OCI-LY1 (cell line): Measurements from ENCODE around the gene ITGB3BP.

Experiments used
- EZH2 ChIP-seq: fragments of 200-600 bp; sonication (generic), shearing (Covaris generic); IDR thresholded peaks from 2 replicates; pipeline ENCODE4 v1.8.0; 2017; ENCODE audit warnings: borderline replicate concordance, mixed run types, mild to moderate bottlenecking, antibody characterized with exemption, low read length, moderate library complexity, mixed read lengths
- TF ChIP-seq, protein P1 (sequence below): fragments of 200-600 bp; sonication (generic), shearing (Covaris generic); IDR thresholded peaks from 2 replicates; pipeline ENCODE4 v1.5.1; 2017; ENCODE audit warnings: mild to moderate bottlenecking, antibody characterized with exemption, low read length, moderate library complexity, mixed read lengths

DNA sequence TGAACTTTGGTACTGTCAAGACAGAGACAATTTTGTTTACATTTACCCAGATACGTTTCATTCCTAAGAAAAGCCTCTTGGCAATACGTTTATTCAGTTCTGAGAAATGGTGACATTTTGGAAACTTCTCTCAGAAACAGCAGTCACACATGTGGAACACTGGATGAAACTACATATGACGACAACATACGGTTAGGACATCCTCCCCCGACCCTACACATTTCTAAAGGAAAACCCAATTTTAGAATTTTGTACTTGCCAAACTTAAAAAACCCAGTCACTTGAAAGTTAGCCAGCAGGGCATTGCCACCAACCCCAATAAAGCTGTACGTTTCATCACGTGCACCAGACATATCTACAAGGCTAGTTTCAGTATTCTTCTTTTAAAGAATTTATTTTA is 56.8 kb downstream of the ITGB3BP start:
- TF ChIP-seq, protein P1, sequence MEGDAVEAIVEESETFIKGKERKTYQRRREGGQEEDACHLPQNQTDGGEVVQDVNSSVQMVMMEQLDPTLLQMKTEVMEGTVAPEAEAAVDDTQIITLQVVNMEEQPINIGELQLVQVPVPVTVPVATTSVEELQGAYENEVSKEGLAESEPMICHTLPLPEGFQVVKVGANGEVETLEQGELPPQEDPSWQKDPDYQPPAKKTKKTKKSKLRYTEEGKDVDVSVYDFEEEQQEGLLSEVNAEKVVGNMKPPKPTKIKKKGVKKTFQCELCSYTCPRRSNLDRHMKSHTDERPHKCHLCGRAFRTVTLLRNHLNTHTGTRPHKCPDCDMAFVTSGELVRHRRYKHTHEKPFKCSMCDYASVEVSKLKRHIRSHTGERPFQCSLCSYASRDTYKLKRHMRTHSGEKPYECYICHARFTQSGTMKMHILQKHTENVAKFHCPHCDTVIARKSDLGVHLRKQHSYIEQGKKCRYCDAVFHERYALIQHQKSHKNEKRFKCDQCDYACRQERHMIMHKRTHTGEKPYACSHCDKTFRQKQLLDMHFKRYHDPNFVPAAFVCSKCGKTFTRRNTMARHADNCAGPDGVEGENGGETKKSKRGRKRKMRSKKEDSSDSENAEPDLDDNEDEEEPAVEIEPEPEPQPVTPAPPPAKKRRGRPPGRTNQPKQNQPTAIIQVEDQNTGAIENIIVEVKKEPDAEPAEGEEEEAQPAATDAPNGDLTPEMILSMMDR: no peak
- no peak for TF ChIP-seq EZH2
